IPS DF 6.9 (cell line): ENCODE data around the gene HECW1.
"Not testable (repeated sequence)": the region's sequence is repeated elsewhere in the genome, so short reads cannot be mapped to it uniquely, and the experiment has no call there.

Experiments used
- DNase-seq: peaks from one replicate; pipeline ENCODE4 v3.0.0-alpha.2; 2013; ENCODE audit warnings: low read depth, low spot score
- H3K27ac ChIP-seq: one replicate; pipeline ENCODE4 v1.5.1; 2013; ENCODE audit warnings: low read length, control low read depth
- H3K27me3 ChIP-seq: 2 replicates; pipeline ENCODE4 v1.6.1; 2013; ENCODE audit warnings: mild to moderate bottlenecking, low read length; ENCODE audit not compliant: control insufficient read depth, insufficient read depth
- H3K36me3 ChIP-seq: 2 replicates; pipeline ENCODE4 v1.6.1; 2013; ENCODE audit warnings: low read length; ENCODE audit not compliant: control insufficient read depth, insufficient read depth
- H3K4me1 ChIP-seq: 2 replicates; pipeline ENCODE4 v1.6.1; 2013; ENCODE audit warnings: low read length; ENCODE audit not compliant: control insufficient read depth, insufficient read depth
- H3K4me3 ChIP-seq: 2 replicates; pipeline ENCODE4 v1.5.1; 2013; ENCODE audit warnings: mild to moderate bottlenecking, low read length
- H3K9me3 ChIP-seq: 2 replicates; pipeline ENCODE4 v1.6.1; 2013; ENCODE audit warnings: low read length, inconsistent platforms; ENCODE audit not compliant: control insufficient read depth, insufficient read depth
- WGBS: extraction: QIAGEN DNeasy Blood & Tissue Kit; methylation state at CpG from one replicate; pipeline ENCODE4 v1.1.7; 2013; ENCODE audit warnings: mixed read lengths, missing lambda C conversion rate; ENCODE audit not compliant: insufficient read length, insufficient coverage; 5-methylcytosine and 5-hydroxymethylcytosine counted together

HECW1 gene

GRCh38 chr7:43343417-43343816 lies 231.0 kb downstream of the HECW1 start:
- not testable (repeated sequence) for H3K27me3 ChIP-seq, DNase-seq, H3K4me3 ChIP-seq, H3K9me3 ChIP-seq, H3K36me3 ChIP-seq, H3K4me1 ChIP-seq, H3K27ac ChIP-seq
- WGBS = no CpG with 5 or more reads among the region's 4 CpGs

DNA sequence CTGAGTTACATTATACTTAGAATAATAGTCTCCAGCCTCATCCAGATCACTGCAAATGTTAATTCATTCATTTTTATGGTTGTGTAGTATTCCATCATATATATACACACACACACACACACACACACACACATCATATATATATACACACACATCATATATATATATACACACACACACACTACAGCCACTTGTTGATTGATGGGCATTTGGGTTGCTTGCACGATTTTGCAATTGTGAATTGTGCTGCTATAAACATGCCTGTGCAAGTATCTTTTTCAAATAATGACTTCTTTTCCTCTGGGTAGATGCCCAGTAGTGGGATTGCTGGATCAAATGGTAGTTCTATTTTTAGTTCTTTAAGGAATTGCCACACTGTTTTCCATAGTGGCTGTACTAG lies 233.2 kb downstream of the HECW1 start:
- H3K4me3 ChIP-seq, H3K36me3 ChIP-seq, H3K9me3 ChIP-seq, H3K27ac ChIP-seq, H3K4me1 ChIP-seq, DNase-seq, H3K27me3 ChIP-seq: not testable (repeated sequence)
- WGBS = no CpG with 5 or more reads among the region's 1 CpG

- H3K36me3 ChIP-seq = no peaks in the 10 kb centered on the region
- no peaks in the 10 kb centered on the region; the same call in 1 of the 2 replicates for H3K9me3 ChIP-seq
- no peak overlapping the region for H3K27ac ChIP-seq
- H3K4me3 ChIP-seq = no peak overlapping the region
- no peaks in the 10 kb centered on the region for H3K4me1 ChIP-seq
- no CpG with 5 or more reads among the region's 3 CpGs for WGBS
- no peaks in the 10 kb centered on the region for H3K27me3 ChIP-seq
- no peak for DNase-seq
Observed at GRCh38 chr7:43351683-43352082, 239.2 kb downstream of the HECW1 start.

- H3K4me3 ChIP-seq = no peak overlapping the region
Observed at GRCh38 chr7:43353902-43354301, 241.5 kb downstream of the HECW1 start.

GRCh38 chr7:43362652-43363034 lies 250.2 kb downstream of the HECW1 start:
- DNase-seq = no peak

More at GRCh38 chr7:43353902-43354301, 241.5 kb downstream of the HECW1 start:
- Histone ChIP-seq H3K27me3 (no peaks in the 10 kb centered on the region), H3K27ac (no peak overlapping the region), H3K36me3 (no peaks in the 10 kb centered on the region), H3K4me1 (no peaks in the 10 kb centered on the region), H3K9me3 (no peaks in the 10 kb centered on the region; the same call in 1 of the 2 replicates)
- no peak for DNase-seq
- no CpG with 5 or more reads among the region's 1 CpG for WGBS

GRCh38 chr7:43363035-43363791 lies 250.8 kb downstream of the HECW1 start:
- Histone ChIP-seq H3K4me3 (no peak overlapping the region), H3K27ac (no peak overlapping the region), H3K9me3 (no peaks in the 10 kb centered on the region), H3K27me3 (no peaks in the 10 kb centered on the region), H3K4me1 (no peaks in the 10 kb centered on the region; the same call in 1 of the 2 replicates), H3K36me3 (no peaks in the 10 kb centered on the region)
- no peak for DNase-seq
- no CpG with 5 or more reads among the region's 6 CpGs for WGBS

More at GRCh38 chr7:43362652-43363034, 250.2 kb downstream of the HECW1 start:
- Histone ChIP-seq H3K27me3 (no peaks in the 10 kb centered on the region), H3K9me3 (no peaks in the 10 kb centered on the region), H3K4me3 (no peak overlapping the region), H3K36me3 (no peaks in the 10 kb centered on the region), H3K4me1 (no peaks in the 10 kb centered on the region; the same call in 1 of the 2 replicates), H3K27ac (no peak overlapping the region)
- no CpG with 5 or more reads among the region's 2 CpGs for WGBS

DNA sequence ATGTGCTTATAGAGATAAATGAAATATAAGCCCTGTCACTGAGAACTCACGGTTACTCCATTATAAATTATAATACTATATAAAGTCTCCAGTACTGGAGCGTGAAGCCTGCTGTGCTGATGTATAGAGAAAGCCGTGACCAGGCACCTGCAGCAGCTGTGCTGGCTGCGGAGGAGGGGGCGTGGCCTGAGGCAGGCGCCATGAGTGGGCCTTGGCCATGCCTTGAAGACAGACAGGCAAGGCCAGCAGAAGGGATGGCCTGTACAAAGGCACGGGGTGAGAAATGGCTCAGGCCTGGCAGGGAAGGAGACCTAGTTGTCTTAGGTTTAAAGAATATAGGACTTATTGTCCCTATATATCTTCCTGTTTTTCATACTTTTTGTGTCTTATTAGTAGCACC lies 251.9 kb downstream of the HECW1 start:
- Histone ChIP-seq H3K4me3 (no peak overlapping the region), H3K4me1 (no peaks in the 10 kb centered on the region; the same call in 1 of the 2 replicates), H3K27me3 (no peaks in the 10 kb centered on the region), H3K36me3 (no peaks in the 10 kb centered on the region), H3K9me3 (no peaks in the 10 kb centered on the region), H3K27ac (no peak overlapping the region)
- WGBS = no CpG with 5 or more reads among the region's 7 CpGs
- DNase-seq = no peak

- no peak for DNase-seq
- Histone ChIP-seq H3K4me1 (no peaks in the 10 kb centered on the region), H3K27me3 (no peaks in the 10 kb centered on the region), H3K36me3 (no peaks in the 10 kb centered on the region), H3K27ac (no peak overlapping the region), H3K4me3 (no peak overlapping the region), H3K9me3 (no peaks in the 10 kb centered on the region)
- WGBS = no CpG with 5 or more reads among the region's 6 CpGs
Observed at GRCh38 chr7:43372676-43373355, 260.4 kb downstream of the HECW1 start.

GRCh38 chr7:43377196-43377960 lies 264.9 kb downstream of the HECW1 start:
- no peaks in the 10 kb centered on the region for H3K27me3 ChIP-seq
- H3K4me1 ChIP-seq = no peaks in the 10 kb centered on the region
- no peaks in the 10 kb centered on the region for H3K36me3 ChIP-seq
- DNase-seq = no peak
- WGBS = no CpG with 5 or more reads among the region's 4 CpGs
- no peak overlapping the region for H3K27ac ChIP-seq
- no peaks in the 10 kb centered on the region for H3K9me3 ChIP-seq
- H3K4me3 ChIP-seq = no peak overlapping the region

DNA sequence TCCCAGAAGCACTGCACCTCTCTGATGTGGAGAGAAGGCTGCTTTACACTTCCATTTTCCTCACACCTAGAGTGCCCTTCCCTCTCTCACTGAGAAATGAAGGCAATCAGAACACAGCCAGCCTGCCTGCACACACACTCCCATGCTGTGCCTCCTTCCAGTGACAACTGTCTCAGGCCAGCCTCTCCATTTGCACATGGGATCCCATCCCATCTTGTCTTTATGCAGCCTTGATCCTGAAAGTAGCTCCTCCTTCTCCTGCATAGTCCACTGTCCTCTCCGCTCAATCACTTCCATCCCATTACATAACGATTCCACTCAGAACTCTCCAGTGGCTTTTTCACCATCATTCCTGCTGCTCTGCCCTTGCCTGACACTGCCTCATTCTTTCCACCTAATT lies 266.8 kb downstream of the HECW1 start:
- Histone ChIP-seq H3K27me3 (no peaks in the 10 kb centered on the region), H3K9me3 (no peaks in the 10 kb centered on the region), H3K36me3 (no peaks in the 10 kb centered on the region), H3K27ac (no peak overlapping the region), H3K4me1 (no peaks in the 10 kb centered on the region), H3K4me3 (no peak overlapping the region)
- DNase-seq = no peak
- WGBS = 100% methylated on average over 2 of the region's 2 CpGs
